ENCODE data around the gene HNRNPA1L2. TPM values are rescaled to one million over a fixed set of nuclear protein-coding genes. Genes with fewer than 3 reads are reported as not detected.
"Not testable (repeated sequence)": the region's sequence is repeated elsewhere in the genome, so short reads cannot be mapped to it uniquely, and the experiment has no call there.

Gene HNRNPA1L2
- polyA plus RNA-seq, 1 of the 3 experiments (the other 2 are of a cell fraction), result 4.5 TPM

DNA sequence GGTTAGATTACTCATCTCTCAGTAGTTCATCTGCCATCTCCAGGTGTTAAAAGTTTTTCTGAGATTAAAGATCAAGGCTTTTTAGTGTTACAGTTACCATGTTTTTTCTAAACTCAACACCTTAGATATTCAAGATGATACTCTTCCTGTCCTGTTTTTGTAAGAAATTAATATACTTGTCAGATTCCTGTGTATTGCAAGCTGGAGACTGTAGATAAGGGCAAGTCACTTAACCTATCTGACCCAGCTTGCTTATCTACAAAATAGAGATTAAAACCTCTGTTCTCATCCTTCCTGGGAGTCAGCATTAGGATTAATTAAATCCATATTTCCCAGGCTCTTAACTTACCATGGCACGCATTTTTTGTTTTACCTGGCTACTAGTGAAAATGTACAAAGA, 35.6 kb downstream of the HNRNPA1L2 start:
- CTCF ChIA-PET, result interaction anchor here (0.8 to 2.7 kb wide), 5 partner anchors 9 to 168 kb away, joined by 3 to 11 read pairs (median 5); no protein-coding TSS in a partner anchor

DNA sequence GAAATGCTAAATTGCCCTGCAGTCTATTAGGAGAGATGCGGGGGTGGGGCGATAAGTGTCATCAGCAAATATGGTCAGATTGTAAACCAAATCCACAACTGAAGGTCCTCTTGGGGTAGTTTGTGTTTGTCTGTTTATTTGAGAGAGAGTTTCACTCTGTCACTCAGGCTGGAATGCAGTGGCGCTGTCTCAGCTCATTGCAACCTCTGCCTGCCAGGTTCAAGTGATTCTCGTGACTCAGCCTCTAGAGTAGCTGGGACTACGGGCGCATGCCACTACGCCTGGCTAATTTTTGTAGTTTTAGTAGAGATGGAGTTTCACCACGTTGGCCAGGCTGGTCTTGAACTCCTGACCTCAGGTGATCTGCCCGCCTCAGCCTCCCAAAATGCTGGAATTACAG, 43.6 kb downstream of the HNRNPA1L2 start:
- CTCF ChIA-PET, result interaction anchor here (2.3 kb wide), 1 partner anchor 466 kb away, joined by 5 read pairs; no protein-coding TSS in a partner anchor
- H4K20me1 ChIP-seq (ENCODE audit: insufficient read depth); POLR2A ChIA-PET; H3F3A ChIP-seq (replicated peaks; ENCODE audit: insufficient read depth); H3K79me2 ChIP-seq (ENCODE audit: insufficient read depth); DNase-seq; H3K9me2 ChIP-seq; H2AFZ ChIP-seq (ENCODE audit: low read depth); H3K27ac ChIP-seq (ENCODE audit: low read depth in 2 of 2, low read length in 1 of 2); H3K9me3 ChIP-seq; H3K9ac ChIP-seq; H3K4me2 ChIP-seq; H3K4me3 ChIP-seq (ENCODE audit: low read depth in 2 of 2, low read length in 1 of 2); H3K27me3 ChIP-seq (ENCODE audit: insufficient read depth); H3K4me1 ChIP-seq (ENCODE audit: control insufficient read depth in 1 of 2, insufficient read depth in 2 of 2, low read depth in 1 of 2, low read length in 1 of 2): not testable (repeated sequence)
- H3K36me3 ChIP-seq (replicated peaks in 1 of 2; ENCODE audit: control insufficient read depth in 1 of 2, insufficient read depth in 2 of 2, low read length in 1 of 2), result peaks cover 26 to 47% of the 10 kb centered on the region in 2 experiments
- WGBS (ENCODE audit: low lambda C conversion rate), result 95% methylated on average over 9 of the region's 9 CpGs

More for the DNA sequence above, 35.6 kb downstream of the HNRNPA1L2 start:
- no peaks in the 10 kb centered on the region for H3K27me3 ChIP-seq (ENCODE audit: insufficient read depth)
- WGBS (ENCODE audit: low lambda C conversion rate), result 100% methylated on average over 1 of the region's 1 CpG
- H3K36me3 ChIP-seq (replicated peaks in 1 of 2; ENCODE audit: control insufficient read depth in 1 of 2, insufficient read depth in 2 of 2, low read length in 1 of 2), result peaks cover 38 to 58% of the 10 kb centered on the region in 2 experiments
- no peak overlapping the region for H3K27ac ChIP-seq (ENCODE audit: low read depth in 2 of 2, low read length in 1 of 2)
- TF ChIP-seq RCOR1 (IDR thresholded peaks at IDR 0.05; ENCODE audit: low read length) (peak; percentile 75; the same call in 1 of the 2 replicates), EP300 (IDR thresholded peaks at IDR 0.05; ENCODE audit: borderline replicate concordance in 1 of 2, low read depth in 1 of 2, low read length in 1 of 2) (no peak), TCF12 (IDR thresholded peaks at IDR 0.05) (no peak), RFX5 (IDR thresholded peaks at IDR 0.05; ENCODE audit: low read length) (no peak), GATA2 (CRISPR knock-in tag; IDR thresholded peaks at IDR 0.05) (peak; percentile 21; the same call in 1 of the 2 replicates)
- TF ChIP-seq, protein P1, sequence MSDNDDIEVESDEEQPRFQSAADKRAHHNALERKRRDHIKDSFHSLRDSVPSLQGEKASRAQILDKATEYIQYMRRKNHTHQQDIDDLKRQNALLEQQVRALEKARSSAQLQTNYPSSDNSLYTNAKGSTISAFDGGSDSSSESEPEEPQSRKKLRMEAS (IDR thresholded peaks at IDR 0.05; ENCODE audit: low read depth), result no peak
- peaks cover 5% of the 10 kb centered on the region; the same call in 1 of the 2 replicates for H3K79me2 ChIP-seq (ENCODE audit: insufficient read depth)
- no peaks in the 10 kb centered on the region; a peak in 2 of 4 replicates for H3K4me1 ChIP-seq (ENCODE audit: control insufficient read depth in 1 of 2, insufficient read depth in 2 of 2, low read depth in 1 of 2, low read length in 1 of 2)
- H2AFZ ChIP-seq (ENCODE audit: low read depth), result no peak overlapping the region
- peaks cover 7% of the 10 kb centered on the region for H3F3A ChIP-seq (replicated peaks; ENCODE audit: insufficient read depth)
- POLR2A ChIA-PET, result no interaction called here
- H3K9me3 ChIP-seq, result no peaks in the 10 kb centered on the region
- no peaks in the 10 kb centered on the region for H3K9me2 ChIP-seq
- DNase-seq, result peak; percentile 12
- no peak overlapping the region for H3K4me3 ChIP-seq (ENCODE audit: low read depth in 2 of 2, low read length in 1 of 2)
- H3K4me2 ChIP-seq, result no peak overlapping the region
- H4K20me1 ChIP-seq (ENCODE audit: insufficient read depth), result no peaks in the 10 kb centered on the region
- no peak overlapping the region for H3K9ac ChIP-seq

DNA sequence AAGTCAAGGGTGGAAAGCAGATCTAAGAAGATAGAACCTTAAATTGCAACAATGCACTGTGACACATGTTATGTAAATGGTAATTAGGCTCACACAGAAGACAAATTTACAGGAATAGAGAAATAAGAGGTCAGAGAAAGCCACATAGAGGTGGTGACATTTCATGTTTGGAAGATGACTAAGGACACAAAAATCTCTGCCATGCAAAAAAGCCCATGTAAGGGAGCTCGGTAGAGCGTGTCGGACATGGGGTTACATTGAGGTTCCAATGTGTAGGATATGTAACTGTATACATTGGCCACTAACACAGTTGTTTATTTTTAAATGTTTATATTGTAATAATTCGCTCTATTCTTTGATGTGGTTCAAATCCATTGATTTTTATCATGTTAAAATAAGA, 44.1 kb downstream of the HNRNPA1L2 start:
- H3K79me2 ChIP-seq (ENCODE audit: insufficient read depth), result no peaks in the 10 kb centered on the region
- no peaks in the 10 kb centered on the region for H3K9me3 ChIP-seq
- no peaks in the 10 kb centered on the region for H4K20me1 ChIP-seq (ENCODE audit: insufficient read depth)
- CTCF ChIA-PET, result interaction anchor here (1.8 to 2.3 kb wide), 2 partner anchors 9 to 465 kb away, joined by 5 to 7 read pairs; no protein-coding TSS in a partner anchor
- H3K4me2 ChIP-seq, result no peak overlapping the region
- H3K36me3 ChIP-seq (replicated peaks in 1 of 2; ENCODE audit: control insufficient read depth in 1 of 2, insufficient read depth in 2 of 2, low read length in 1 of 2), result peaks cover 27 to 52% of the 10 kb centered on the region in 2 experiments
- H2AFZ ChIP-seq (ENCODE audit: low read depth), result no peak overlapping the region
- WGBS (ENCODE audit: low lambda C conversion rate), result 99% methylated on average over 4 of the region's 4 CpGs
- no peak overlapping the region for H3K27ac ChIP-seq (ENCODE audit: low read depth in 2 of 2, low read length in 1 of 2)
- no peaks in the 10 kb centered on the region for H3K4me1 ChIP-seq (ENCODE audit: control insufficient read depth in 1 of 2, insufficient read depth in 2 of 2, low read depth in 1 of 2, low read length in 1 of 2)
- no peaks in the 10 kb centered on the region for H3F3A ChIP-seq (replicated peaks; ENCODE audit: insufficient read depth)
- H3K9me2 ChIP-seq, result no peaks in the 10 kb centered on the region
- POLR2A ChIA-PET, result no interaction called here
- no peak overlapping the region for H3K4me3 ChIP-seq (ENCODE audit: low read depth in 2 of 2, low read length in 1 of 2)
- no peak for DNase-seq
- no peaks in the 10 kb centered on the region for H3K27me3 ChIP-seq (ENCODE audit: insufficient read depth)
- no peak for TF ChIP-seq GABPA (IDR thresholded peaks at IDR 0.05; ENCODE audit: low read depth)
- TF ChIP-seq, protein P2, sequence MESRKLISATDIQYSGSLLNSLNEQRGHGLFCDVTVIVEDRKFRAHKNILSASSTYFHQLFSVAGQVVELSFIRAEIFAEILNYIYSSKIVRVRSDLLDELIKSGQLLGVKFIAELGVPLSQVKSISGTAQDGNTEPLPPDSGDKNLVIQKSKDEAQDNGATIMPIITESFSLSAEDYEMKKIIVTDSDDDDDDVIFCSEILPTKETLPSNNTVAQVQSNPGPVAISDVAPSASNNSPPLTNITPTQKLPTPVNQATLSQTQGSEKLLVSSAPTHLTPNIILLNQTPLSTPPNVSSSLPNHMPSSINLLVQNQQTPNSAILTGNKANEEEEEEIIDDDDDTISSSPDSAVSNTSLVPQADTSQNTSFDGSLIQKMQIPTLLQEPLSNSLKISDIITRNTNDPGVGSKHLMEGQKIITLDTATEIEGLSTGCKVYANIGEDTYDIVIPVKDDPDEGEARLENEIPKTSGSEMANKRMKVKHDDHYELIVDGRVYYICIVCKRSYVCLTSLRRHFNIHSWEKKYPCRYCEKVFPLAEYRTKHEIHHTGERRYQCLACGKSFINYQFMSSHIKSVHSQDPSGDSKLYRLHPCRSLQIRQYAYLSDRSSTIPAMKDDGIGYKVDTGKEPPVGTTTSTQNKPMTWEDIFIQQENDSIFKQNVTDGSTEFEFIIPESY (IDR thresholded peaks at IDR 0.05; ENCODE audit: borderline replicate concordance, low read depth), result no peak
- no peak for TF ChIP-seq PBX3 (IDR thresholded peaks at IDR 0.05)
- TF ChIP-seq ELF1 (IDR thresholded peaks at IDR 0.05), result no peak
- no peak for TF ChIP-seq EZH2phosphoT487 (IDR thresholded peaks at IDR 0.05; ENCODE audit: borderline replicate concordance, low read depth)
- no peak for TF ChIP-seq FOSL2 (IDR thresholded peaks at IDR 0.05; ENCODE audit: borderline replicate concordance, low read depth)
- no peak for TF ChIP-seq FOXJ3 (CRISPR knock-in tag; IDR thresholded peaks at IDR 0.05)
- TF ChIP-seq YY1 (IDR thresholded peaks at IDR 0.05; ENCODE audit: low read depth), result no peak
- no peak for TF ChIP-seq SIN3A (IDR thresholded peaks at IDR 0.05; ENCODE audit: borderline replicate concordance, low read depth, low read length)
- TF ChIP-seq USF1 (IDR thresholded peaks at IDR 0.05; ENCODE audit: borderline replicate concordance, low read depth), result no peak
- no peak for TF ChIP-seq FOXM1 (IDR thresholded peaks at IDR 0.05; ENCODE audit: low read depth)
- TF ChIP-seq NFIC (IDR thresholded peaks at IDR 0.05; ENCODE audit: borderline replicate concordance), result no peak
- no peak overlapping the region for H3K9ac ChIP-seq
